Keratinocyte (primary cell): ENCODE measurements around the gene TM9SF3. TPM values are rescaled to one million over a fixed set of nuclear protein-coding genes. Genes with fewer than 3 reads are reported as not detected.
A peak's percentile ranks its signal among the peaks of the same experiment; 100 is the strongest.

Source experiments
- DNase-seq: peaks from one replicate; pipeline ENCODE4 v3.0.0-alpha.2; 2011; ENCODE audit warnings: low read depth, missing footprints, low spot score
- FAIRE-seq: peaks from 2 replicates; lab custom pipeline; 2011; peaks lifted over from hg19 to GRCh38; lab: Jason Lieb, UNC
- H2AFZ ChIP-seq: 2 replicates; pipeline ENCODE4 v1.6.0; 2012; ENCODE audit warnings: low read length, control low read depth, inconsistent platforms; ENCODE audit not compliant: control insufficient read depth
- H3K27ac ChIP-seq: 2 replicates; pipeline ENCODE4 v1.5.1; 2011; ENCODE audit warnings: low read length; ENCODE audit not compliant: control insufficient read depth, insufficient read depth
- H3K27me3 ChIP-seq: 3 replicates; pipeline ENCODE4 v1.6.0; 2011; ENCODE audit warnings: low read length; ENCODE audit not compliant: control insufficient read depth, insufficient read depth; ENCODE audit errors: extremely low read depth
- H3K36me3 ChIP-seq, 2 experiments: 2 replicates in 1 of 2; 3 replicates in 1 of 2; pipeline ENCODE4 v1.5.1; 2011; ENCODE audit warnings: low read length in 2 of 2, mild to moderate bottlenecking in 1 of 2; ENCODE audit not compliant: control insufficient read depth in 2 of 2, insufficient read depth in 2 of 2; ENCODE audit errors: extremely low read depth in 1 of 2
- H3K4me1 ChIP-seq: 3 replicates; pipeline ENCODE4 v1.5.1; 2011; ENCODE audit warnings: low read length; ENCODE audit not compliant: control insufficient read depth, insufficient read depth; ENCODE audit errors: extremely low read depth
- H3K4me2 ChIP-seq: 3 replicates; pipeline ENCODE4 v1.6.0; 2011; ENCODE audit warnings: low read depth, low read length; ENCODE audit not compliant: control insufficient read depth, insufficient read depth; ENCODE audit errors: extremely low read depth
- H3K4me3 ChIP-seq, 3 experiments: fragments of 200-600 bp in 1 of 3; sonication (generic) in 1 of 3; 2 replicates in 2 of 3; 3 replicates in 1 of 3; pipeline ENCODE4 v1.5.1; 2011 to 2016; ENCODE audit warnings: low read length in 3 of 3, mild to moderate bottlenecking in 3 of 3, control low read depth in 2 of 3, inconsistent platforms in 1 of 3, low read depth in 1 of 3, mixed read lengths in 1 of 3, mixed run types in 1 of 3, moderate library complexity in 1 of 3; ENCODE audit not compliant: control insufficient read depth in 2 of 3, insufficient read depth in 2 of 3; ENCODE audit errors: extremely low read depth in 1 of 3
- H3K79me2 ChIP-seq: 2 replicates; pipeline ENCODE4 v1.6.0; 2012; ENCODE audit warnings: low read length; ENCODE audit not compliant: control insufficient read depth, insufficient read depth
- H3K9ac ChIP-seq: 3 replicates; pipeline ENCODE4 v1.6.0; 2011; ENCODE audit warnings: low read length; ENCODE audit not compliant: control insufficient read depth, insufficient read depth; ENCODE audit errors: extremely low read depth
- H3K9me1 ChIP-seq: 3 replicates; pipeline ENCODE4 v1.6.0; 2011; ENCODE audit warnings: low read length; ENCODE audit not compliant: control insufficient read depth, insufficient read depth; ENCODE audit errors: extremely low read depth
- H3K9me3 ChIP-seq: 2 replicates; pipeline ENCODE4 v1.5.1; 2012; ENCODE audit warnings: low read depth, low read length; ENCODE audit not compliant: control insufficient read depth
- H4K20me1 ChIP-seq: 3 replicates; pipeline ENCODE4 v1.6.0; 2011; ENCODE audit warnings: low read length; ENCODE audit not compliant: control insufficient read depth, insufficient read depth; ENCODE audit errors: extremely low read depth
- EZH2 ChIP-seq: IDR thresholded peaks from one replicate; pipeline ENCODE4 v1.6.1; 2012; ENCODE audit warnings: inconsistent platforms, mild to moderate bottlenecking, low read length, moderate library complexity
- dilution Hi-C: fragments of 300-500 bp; cut with MboI; formaldehyde crosslinking; loops from one replicate; pipeline ENCODE4 v1.7.0; 2020; ENCODE audit warnings: low sequenced_read_pairs; ENCODE audit not compliant: extremely low pct_ligation_motif_present
- polyA plus RNA-seq, 5 experiments: library from polyadenylated mRNA; depleted of rRNA in 3 of 5; stranded (reverse) in 3 of 5; stranded (forward) in 1 of 5; unstranded in 1 of 5; fragments of >200 nt; gene quantifications; 1 replicate in 1 of 5; 2 replicates in 3 of 5; 3 replicates in 1 of 5; pipeline versions ENCODE4 v1.2.1 to v1.2.3, GENCODE V29; 2011 to 2012; ENCODE audit warnings: missing spikeins in 2 of 5, low read depth in 1 of 5, low replicate concordance in 1 of 5
- TF ChIP-seq, protein P1 (sequence below), 3 experiments: IDR thresholded peaks in 1 of 3; conservative IDR thresholded peaks in 1 of 3; optimal IDR thresholded peaks in 1 of 3; 2 replicates in 2 of 3; 3 replicates in 1 of 3; pipeline versions ENCODE3 to v1.5.1; 2011; ENCODE audit warnings: low read length in 3 of 3, mild to moderate bottlenecking in 3 of 3, moderate library complexity in 2 of 3, control low read depth in 1 of 3, inconsistent platforms in 1 of 3; ENCODE audit not compliant: insufficient read depth in 2 of 3; ENCODE audit errors: extremely low read depth in 1 of 3

The TM9SF3 gene
- polyA plus RNA-seq, 1 donor (not counting 4 experiments of a cell fraction or from before 2014, with no cell fraction given) = 90.0 TPM

DNA sequence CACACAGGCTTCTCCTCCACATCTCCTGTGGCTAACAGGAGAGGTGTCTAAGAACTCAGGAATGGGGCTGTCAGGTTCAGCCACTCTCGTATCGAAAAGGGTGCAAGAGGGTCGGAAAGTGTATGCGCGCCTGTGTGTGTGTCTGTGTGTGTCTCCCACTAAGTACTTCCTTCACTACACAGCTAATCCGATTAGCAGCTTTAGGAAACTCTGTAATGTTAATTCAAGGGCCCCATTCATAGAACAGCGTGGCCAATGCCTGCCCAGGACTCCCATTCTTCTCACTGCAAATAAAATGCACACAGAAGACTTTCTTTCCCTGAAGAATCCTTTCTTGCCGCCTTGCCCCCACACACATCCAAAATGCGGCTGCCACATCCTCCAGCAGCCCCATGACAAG is 112.9 kb downstream of the TM9SF3 start:
- Histone ChIP-seq H3K27me3 (peaks cover 12% of the 10 kb centered on the region), H3K4me2 (no peak overlapping the region), H3K9me1 (no peaks in the 10 kb centered on the region), H3K79me2 (no peaks in the 10 kb centered on the region), H2AFZ (no peak overlapping the region), H3K4me3 (no peak overlapping the region), H3K9me3 (no peaks in the 10 kb centered on the region), H3K27ac (no peak overlapping the region), H3K36me3 (no peaks in the 10 kb centered on the region), H3K4me1 (no peaks in the 10 kb centered on the region), H4K20me1 (peaks cover 2% of the 10 kb centered on the region), H3K9ac (no peak overlapping the region)
- TF ChIP-seq, protein P1, sequence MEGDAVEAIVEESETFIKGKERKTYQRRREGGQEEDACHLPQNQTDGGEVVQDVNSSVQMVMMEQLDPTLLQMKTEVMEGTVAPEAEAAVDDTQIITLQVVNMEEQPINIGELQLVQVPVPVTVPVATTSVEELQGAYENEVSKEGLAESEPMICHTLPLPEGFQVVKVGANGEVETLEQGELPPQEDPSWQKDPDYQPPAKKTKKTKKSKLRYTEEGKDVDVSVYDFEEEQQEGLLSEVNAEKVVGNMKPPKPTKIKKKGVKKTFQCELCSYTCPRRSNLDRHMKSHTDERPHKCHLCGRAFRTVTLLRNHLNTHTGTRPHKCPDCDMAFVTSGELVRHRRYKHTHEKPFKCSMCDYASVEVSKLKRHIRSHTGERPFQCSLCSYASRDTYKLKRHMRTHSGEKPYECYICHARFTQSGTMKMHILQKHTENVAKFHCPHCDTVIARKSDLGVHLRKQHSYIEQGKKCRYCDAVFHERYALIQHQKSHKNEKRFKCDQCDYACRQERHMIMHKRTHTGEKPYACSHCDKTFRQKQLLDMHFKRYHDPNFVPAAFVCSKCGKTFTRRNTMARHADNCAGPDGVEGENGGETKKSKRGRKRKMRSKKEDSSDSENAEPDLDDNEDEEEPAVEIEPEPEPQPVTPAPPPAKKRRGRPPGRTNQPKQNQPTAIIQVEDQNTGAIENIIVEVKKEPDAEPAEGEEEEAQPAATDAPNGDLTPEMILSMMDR (optimal IDR thresholded peaks at IDR 0.05 in 1 of 3, IDR thresholded peaks at IDR 0.05 in 1 of 3, conservative IDR thresholded peaks at IDR 0.05 in 1 of 3; ENCODE audit: extremely low read depth in 1 of 3, insufficient read depth in 2 of 3, low read length in 3 of 3) = no peak
- no peak for TF ChIP-seq EZH2
- no peak for FAIRE-seq
- DNase-seq = no peak
- dilution Hi-C loops = no loop called here

DNA sequence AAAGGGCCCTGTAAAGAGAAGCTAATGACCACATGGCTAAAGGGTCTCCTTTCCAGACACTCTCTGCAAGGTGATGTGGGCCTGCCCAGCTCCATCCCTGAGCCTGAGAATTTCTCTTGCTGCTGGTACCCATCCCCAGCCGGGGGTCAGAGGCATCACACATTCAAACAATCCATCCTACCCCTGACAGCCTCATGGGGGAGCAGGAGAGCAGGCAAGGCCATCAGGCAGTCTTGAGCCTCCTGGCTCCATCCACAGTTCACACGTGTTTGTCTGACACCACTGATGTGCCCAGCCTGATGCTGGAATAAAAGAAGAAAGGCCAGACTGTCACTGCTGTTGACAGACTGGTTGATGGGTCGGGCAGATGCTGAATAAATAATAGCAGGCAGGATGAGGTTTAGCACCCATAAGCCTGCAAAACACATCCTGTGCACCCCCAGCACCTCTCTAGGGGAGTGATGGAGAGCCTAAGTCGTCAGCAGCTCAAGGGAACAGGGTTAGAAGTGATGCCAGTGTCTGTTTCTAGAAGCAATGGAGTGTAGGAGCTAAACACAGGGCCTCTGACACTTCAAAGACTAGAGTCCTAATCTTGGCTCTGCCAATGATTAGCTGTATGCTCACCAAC is 116.6 kb downstream of the TM9SF3 start:
- TF ChIP-seq EZH2 = no peak
- TF ChIP-seq, protein P1 (optimal IDR thresholded peaks at IDR 0.05 in 1 of 3, IDR thresholded peaks at IDR 0.05 in 1 of 3, conservative IDR thresholded peaks at IDR 0.05 in 1 of 3; ENCODE audit: extremely low read depth in 1 of 3, insufficient read depth in 2 of 3, low read length in 3 of 3) = peak; percentile 69 to 87 (median 83)
- Histone ChIP-seq H3K36me3 (no peaks in the 10 kb centered on the region), H3K9me3 (no peaks in the 10 kb centered on the region), H4K20me1 (no peaks in the 10 kb centered on the region), H3K4me2 (no peak overlapping the region), H3K4me1 (no peaks in the 10 kb centered on the region), H3K9me1 (no peaks in the 10 kb centered on the region), H2AFZ (no peak overlapping the region), H3K4me3 (no peak overlapping the region), H3K9ac (no peak overlapping the region), H3K27me3 (peaks cover 15% of the 10 kb centered on the region), H3K79me2 (no peaks in the 10 kb centered on the region), H3K27ac (no peak overlapping the region)
- no peak for DNase-seq
- FAIRE-seq = peak; percentile 36
- dilution Hi-C loops = no loop called here
